CD4-positive, alpha-beta memory T cell (primary cell): ENCODE measurements around the gene ENPP3. TPM values are rescaled to one million over a fixed set of nuclear protein-coding genes. Genes with fewer than 3 reads are reported as not detected.

Experiments
- CTCF ChIA-PET: fragments of 350-600 bp; sonication (Branson Sonifier 250); formaldehyde crosslinking; loops from one replicate; lab custom pipeline; 2021; ENCODE audit warnings: inconsistent platforms; ENCODE audit not compliant: partially characterized antibody; lab: Charles Lee
- POLR2A ChIA-PET: fragments of 350-600 bp; sonication (Branson Sonifier 250); formaldehyde crosslinking; loops from one replicate; lab custom pipeline; 2021; ENCODE audit not compliant: partially characterized antibody; lab: Charles Lee
- DNase-seq, 5 donors: peaks; one replicate each; pipeline versions ENCODE4 v3.0.0 to v3.0.0-alpha.2; 2020 to 2022; ENCODE audit warnings: mixed read lengths in 1 of 5
- H3K27ac ChIP-seq: one replicate; pipeline ENCODE4 v1.7.0; 2013; ENCODE audit warnings: low read depth, low read length
- H3K27me3 ChIP-seq: 2 replicates; pipeline ENCODE4 v1.7.0; 2013; ENCODE audit warnings: mild to moderate bottlenecking, low read length, moderate library complexity; ENCODE audit not compliant: insufficient read depth
- H3K36me3 ChIP-seq: 2 replicates; pipeline ENCODE4 v1.7.0; 2013; ENCODE audit warnings: mild to moderate bottlenecking, low read length, moderate library complexity; ENCODE audit not compliant: insufficient read depth
- H3K4me1 ChIP-seq: 2 replicates; pipeline ENCODE4 v1.7.0; 2013; ENCODE audit warnings: mild to moderate bottlenecking, low read length, moderate library complexity; ENCODE audit not compliant: insufficient read depth
- H3K4me3 ChIP-seq, 2 donors: one replicate each; pipeline ENCODE4 v1.7.0; 2013; ENCODE audit warnings: low read length in 2 of 2, mild to moderate bottlenecking in 1 of 2
- H3K9me3 ChIP-seq, 2 donors: one replicate each; pipeline ENCODE4 v1.7.0; 2013; ENCODE audit warnings: low read length in 2 of 2, control low read depth in 1 of 2; ENCODE audit not compliant: control insufficient read depth in 1 of 2
- H3K27ac Mint-ChIP-seq, 7 donors: one replicate each; pipeline ENCODE4 v1.8.0; 2020 to 2021; ENCODE audit warnings: mixed read lengths in 7 of 7, mild to moderate bottlenecking in 6 of 7, inconsistent platforms in 3 of 7, moderate library complexity in 3 of 7
- H3K27me3 Mint-ChIP-seq, 2 donors: one replicate each; pipeline ENCODE4 v1.8.0; 2020 to 2021; ENCODE audit warnings: mixed read lengths in 2 of 2
- H3K36me3 Mint-ChIP-seq, 2 donors: one replicate each; pipeline ENCODE4 v1.8.0; 2020 to 2021; ENCODE audit warnings: mixed read lengths in 2 of 2, inconsistent platforms in 1 of 2, mild to moderate bottlenecking in 1 of 2
- H3K4me1 Mint-ChIP-seq, 4 donors: one replicate each; pipeline ENCODE4 v1.8.0; 2020 to 2021; ENCODE audit warnings: mixed read lengths in 4 of 4, mild to moderate bottlenecking in 1 of 4
- H3K4me3 Mint-ChIP-seq, 8 donors: one replicate each; pipeline ENCODE4 v1.8.0; 2020 to 2021; ENCODE audit warnings: mixed read lengths in 8 of 8, mild to moderate bottlenecking in 7 of 8, moderate library complexity in 6 of 8, inconsistent platforms in 3 of 8
- H3K9me3 Mint-ChIP-seq, 8 donors: one replicate each; pipeline ENCODE4 v1.8.0; 2020 to 2021; ENCODE audit warnings: mixed read lengths in 8 of 8, mild to moderate bottlenecking in 5 of 8, inconsistent platforms in 3 of 8, moderate library complexity in 1 of 8
- intact Hi-C: fragments of 100-400 bp; cut with micrococcal nuclease; formaldehyde crosslinking; loops from one replicate; pipeline ENCODE4 v1.15.1; 2023
- microRNA-seq: library from miRNA; unstranded; fragments of <30 nt; microRNA quantifications from one replicate; pipeline ENCODE4 v1.2.0, GENCODE V29; 2021; ENCODE audit warnings: borderline replicate concordance, borderline number of aligned reads, borderline microRNAs expressed, mixed read lengths
- polyA plus RNA-seq, 2 donors: library from polyadenylated mRNA; unstranded; fragments of 300-500 nt; fragmentation: Illumina TruSeq; gene quantifications; one replicate each; pipeline ENCODE4 v1.2.3, GENCODE V29; 2021
- total RNA-seq, 2 experiments: library from RNA; stranded (reverse); gene quantifications; one replicate each; pipeline ENCODE4 v1.2.3, GENCODE V29; 2021

The ENPP3 gene
- total and polyA plus RNA-seq, 4 experiments from 2014 or later, result 0.15 to 0.79 (median 0.28) TPM

GRCh38 chr6:131792091-131792496 lies 155.0 kb downstream of the ENPP3 start:
- ChIA-PET POLR2A (no interaction called here), CTCF (no interaction called here)
- H3K27ac Mint-ChIP-seq, result no peak overlapping the region
- H3K27me3 Mint-ChIP-seq, result peaks cover 0 to 2% of the 10 kb centered on the region in 2 donors
- peaks cover 0 to 8% (median 6%) of the 10 kb centered on the region in 4 donors for H3K4me1 Mint-ChIP-seq
- H3K27ac ChIP-seq, result no peak overlapping the region
- H3K36me3 Mint-ChIP-seq, result no peaks in the 10 kb centered on the region
- no peaks in the 10 kb centered on the region for H3K9me3 Mint-ChIP-seq
- H3K9me3 ChIP-seq, result no peaks in the 10 kb centered on the region
- no peak overlapping the region for H3K4me3 ChIP-seq
- H3K4me1 ChIP-seq, result no peaks in the 10 kb centered on the region
- DNase-seq, result no peak
- H3K27me3 ChIP-seq, result no peaks in the 10 kb centered on the region
- intact Hi-C loops, result no loop called here
- no peaks in the 10 kb centered on the region for H3K36me3 ChIP-seq
- no peak overlapping the region for H3K4me3 Mint-ChIP-seq

GRCh38 chr6:131795366-131795765 lies 158.3 kb downstream of the ENPP3 start:
- Histone ChIP-seq H3K4me1 (no peaks in the 10 kb centered on the region), H3K27ac (no peak overlapping the region), H3K9me3 (no peaks in the 10 kb centered on the region), H3K27me3 (no peaks in the 10 kb centered on the region), H3K4me3 (no peak overlapping the region), H3K36me3 (no peaks in the 10 kb centered on the region)
- Mint-ChIP-seq H3K27me3 (peaks cover 0 to 5% of the 10 kb centered on the region in 2 donors), H3K36me3 (no peaks in the 10 kb centered on the region), H3K27ac (no peak overlapping the region), H3K9me3 (peaks cover 0 to 9% (median 2%) of the 10 kb centered on the region in 8 donors), H3K4me1 (no peaks in the 10 kb centered on the region), H3K4me3 (no peak overlapping the region)
- ChIA-PET CTCF (no interaction called here), POLR2A (no interaction called here)
- DNase-seq, result no peak
- intact Hi-C loops, result no loop called here

Small RNAs within 50 kb of the gene (microRNA-seq; reads per million reads assigned to microRNA genes)
- gene MIR548H5, result not detected

Other genes with a start within 250 kb of the ENPP3 start
- not detected for gene ARG1, start 64.1 kb upstream of the ENPP3 start, total RNA-seq
- 1 to 10 TPM in 1 of 2 donors, not detected in 1; 1.0 TPM for gene ARG1, start 64.1 kb upstream of the ENPP3 start, polyA plus RNA-seq
- 10 to 100 TPM; 53.7 to 56.4 TPM for gene MED23, start 9.1 kb upstream of the ENPP3 start, total RNA-seq
- gene MED23, start 9.1 kb upstream of the ENPP3 start, polyA plus RNA-seq, result 10 to 100 TPM; 10.9 to 17.9 TPM
- gene OR2A4, start 64.1 kb downstream of the ENPP3 start, total RNA-seq, result not detected
- gene OR2A4, start 64.1 kb downstream of the ENPP3 start, polyA plus RNA-seq, result not detected
- gene CTAGE9, start 73.7 kb downstream of the ENPP3 start, total RNA-seq, result not detected
- gene CTAGE9, start 73.7 kb downstream of the ENPP3 start, polyA plus RNA-seq, result not detected
- under 1 TPM; 0.11 to 0.52 TPM for gene ENPP1, start 170.7 kb downstream of the ENPP3 start, total RNA-seq
- gene ENPP1, start 170.7 kb downstream of the ENPP3 start, polyA plus RNA-seq, result under 1 TPM in 1 of 2 donors, not detected in 1; 0.03 TPM